ENCODE measurements around the gene ZEB2. TPM values are rescaled to one million over a fixed set of nuclear protein-coding genes. Genes with fewer than 3 reads are reported as not detected.

Gene ZEB2
- total RNA-seq, 1 donor from 2014 or later: 121 TPM

DNA sequence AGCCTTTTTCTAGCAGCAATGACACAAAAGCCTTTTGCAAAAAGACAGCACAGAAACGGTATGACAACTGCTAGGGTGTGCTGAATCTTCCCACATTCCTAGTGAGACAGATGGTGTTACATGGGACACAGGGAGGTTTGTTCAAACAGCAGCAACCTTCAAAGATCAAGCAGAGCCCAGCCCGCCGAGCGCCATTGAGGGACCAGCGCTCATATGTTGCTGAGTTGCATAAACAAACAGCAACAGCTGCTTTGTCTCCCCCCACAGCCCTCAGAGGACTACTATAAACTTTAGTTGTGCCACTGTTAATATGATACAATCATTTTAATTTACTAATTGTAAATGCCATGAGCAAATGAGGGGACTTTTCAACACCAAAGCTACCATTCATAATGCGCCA is 117.7 kb downstream of the ZEB2 start:
- Mint-ChIP-seq H3K4me3 (ENCODE audit: unreplicated experiment) (peak overlapping the region; percentile 62), H3K4me1 (ENCODE audit: low read depth, unreplicated experiment) (peaks cover 53% of the 10 kb centered on the region), H3K27ac (ENCODE audit: unreplicated experiment) (peak overlapping the region; percentile 93), H3K36me3 (ENCODE audit: unreplicated experiment) (peaks cover 15% of the 10 kb centered on the region), H3K27me3 (ENCODE audit: unreplicated experiment) (peaks cover 14% of the 10 kb centered on the region), H3K9me3 (ENCODE audit: unreplicated experiment) (peaks cover 21% of the 10 kb centered on the region)
- DNase-seq: peak; percentile 63
- TF ChIP-seq, protein P1, sequence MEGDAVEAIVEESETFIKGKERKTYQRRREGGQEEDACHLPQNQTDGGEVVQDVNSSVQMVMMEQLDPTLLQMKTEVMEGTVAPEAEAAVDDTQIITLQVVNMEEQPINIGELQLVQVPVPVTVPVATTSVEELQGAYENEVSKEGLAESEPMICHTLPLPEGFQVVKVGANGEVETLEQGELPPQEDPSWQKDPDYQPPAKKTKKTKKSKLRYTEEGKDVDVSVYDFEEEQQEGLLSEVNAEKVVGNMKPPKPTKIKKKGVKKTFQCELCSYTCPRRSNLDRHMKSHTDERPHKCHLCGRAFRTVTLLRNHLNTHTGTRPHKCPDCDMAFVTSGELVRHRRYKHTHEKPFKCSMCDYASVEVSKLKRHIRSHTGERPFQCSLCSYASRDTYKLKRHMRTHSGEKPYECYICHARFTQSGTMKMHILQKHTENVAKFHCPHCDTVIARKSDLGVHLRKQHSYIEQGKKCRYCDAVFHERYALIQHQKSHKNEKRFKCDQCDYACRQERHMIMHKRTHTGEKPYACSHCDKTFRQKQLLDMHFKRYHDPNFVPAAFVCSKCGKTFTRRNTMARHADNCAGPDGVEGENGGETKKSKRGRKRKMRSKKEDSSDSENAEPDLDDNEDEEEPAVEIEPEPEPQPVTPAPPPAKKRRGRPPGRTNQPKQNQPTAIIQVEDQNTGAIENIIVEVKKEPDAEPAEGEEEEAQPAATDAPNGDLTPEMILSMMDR (IDR thresholded peaks at IDR 0.05; ENCODE audit: partially characterized antibody, unreplicated experiment): no peak

DNA sequence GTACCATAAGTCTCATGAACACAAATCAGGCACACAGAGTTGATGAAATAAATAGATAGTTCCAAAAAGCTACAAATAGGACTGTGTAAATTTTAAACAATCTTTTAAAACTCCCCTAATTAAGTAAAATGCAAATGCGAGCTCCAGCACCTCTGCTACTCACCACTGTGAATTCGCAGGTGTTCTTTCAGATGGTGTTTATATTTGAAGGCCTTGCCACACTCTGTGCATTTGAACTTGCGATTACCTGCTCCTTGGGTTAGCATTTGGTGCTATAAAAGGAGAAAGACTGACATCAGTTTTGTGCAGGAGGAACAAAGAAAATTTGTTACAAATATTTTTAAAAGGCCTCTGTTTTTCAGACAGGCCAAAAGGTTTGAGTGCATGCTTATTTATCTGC is 118.9 kb downstream of the ZEB2 start:
- TF ChIP-seq, protein P1 (IDR thresholded peaks at IDR 0.05; ENCODE audit: partially characterized antibody, unreplicated experiment): no peak
- Mint-ChIP-seq H3K4me3 (ENCODE audit: unreplicated experiment) (peak overlapping the region; percentile 62), H3K27me3 (ENCODE audit: unreplicated experiment) (peaks cover 14% of the 10 kb centered on the region), H3K27ac (ENCODE audit: unreplicated experiment) (peak overlapping the region; percentile 93), H3K9me3 (ENCODE audit: unreplicated experiment) (peaks cover 21% of the 10 kb centered on the region), H3K4me1 (ENCODE audit: low read depth, unreplicated experiment) (peaks cover 49% of the 10 kb centered on the region), H3K36me3 (ENCODE audit: unreplicated experiment) (peaks cover 15% of the 10 kb centered on the region)
- DNase-seq: no peak

DNA sequence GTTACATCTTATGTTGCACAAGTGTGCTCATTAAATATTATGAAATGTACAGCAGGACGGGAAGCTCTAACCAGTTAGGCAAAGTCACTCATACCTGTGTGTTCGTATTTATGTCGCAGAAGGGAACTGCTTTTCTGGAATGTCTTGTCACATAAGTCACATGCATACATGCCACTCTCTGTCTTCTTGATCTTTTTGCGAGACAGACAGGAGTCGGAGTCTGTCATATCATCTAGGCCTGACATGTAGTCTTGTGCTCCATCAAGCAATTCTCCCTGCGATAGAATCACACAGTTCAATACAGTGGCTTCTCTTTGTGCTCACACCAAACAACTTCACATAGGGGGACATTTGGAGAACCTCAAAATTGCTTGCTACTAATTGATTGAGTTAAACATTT is 123.6 kb downstream of the ZEB2 start:
- DNase-seq: no peak
- peaks cover 2% of the 10 kb centered on the region for H3K9me3 Mint-ChIP-seq (ENCODE audit: unreplicated experiment)
- H3K36me3 Mint-ChIP-seq (ENCODE audit: unreplicated experiment): peaks cover 18% of the 10 kb centered on the region
- H3K4me1 Mint-ChIP-seq (ENCODE audit: low read depth, unreplicated experiment): peaks cover 17% of the 10 kb centered on the region
- no peak overlapping the region for H3K4me3 Mint-ChIP-seq (ENCODE audit: unreplicated experiment)
- H3K27ac Mint-ChIP-seq (ENCODE audit: unreplicated experiment): no peak overlapping the region
- H3K27me3 Mint-ChIP-seq (ENCODE audit: unreplicated experiment): peaks cover 2% of the 10 kb centered on the region
- TF ChIP-seq, protein P1 (IDR thresholded peaks at IDR 0.05; ENCODE audit: partially characterized antibody, unreplicated experiment): no peak

DNA sequence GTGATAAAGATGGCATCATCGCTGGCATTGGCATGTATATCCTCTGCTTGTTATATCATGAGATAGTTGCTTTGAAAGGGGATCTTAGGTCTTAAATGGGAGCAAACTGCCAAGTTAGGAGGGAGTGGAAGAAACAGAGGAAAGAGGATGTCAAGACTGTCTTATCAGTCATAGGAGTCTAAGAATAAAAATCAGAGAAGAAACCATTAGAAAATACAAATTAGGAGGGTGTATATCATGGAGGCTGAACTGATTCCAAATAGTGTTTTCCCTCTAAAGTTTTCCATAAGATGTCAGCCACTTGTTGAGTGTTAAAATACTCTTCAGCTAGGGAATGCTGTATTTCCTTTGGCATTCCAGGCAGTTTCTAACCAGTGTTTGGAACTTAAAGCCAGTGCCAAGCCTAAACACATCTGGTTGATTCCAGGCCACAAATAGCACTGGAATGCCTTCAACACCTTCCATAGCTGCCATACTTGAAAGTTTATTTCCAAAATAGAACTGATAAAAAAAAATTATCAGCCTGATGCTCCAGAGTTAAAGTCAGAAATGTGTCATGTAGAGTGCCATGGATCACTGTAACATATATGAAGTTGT is 129.4 kb downstream of the ZEB2 start:
- TF ChIP-seq, protein P1 (IDR thresholded peaks at IDR 0.05; ENCODE audit: partially characterized antibody, unreplicated experiment): no peak
- H3K4me1 Mint-ChIP-seq (ENCODE audit: low read depth, unreplicated experiment): no peaks in the 10 kb centered on the region
- H3K36me3 Mint-ChIP-seq (ENCODE audit: unreplicated experiment): peaks cover 4% of the 10 kb centered on the region
- H3K4me3 Mint-ChIP-seq (ENCODE audit: unreplicated experiment): no peak overlapping the region
- H3K27ac Mint-ChIP-seq (ENCODE audit: unreplicated experiment): no peak overlapping the region
- H3K27me3 Mint-ChIP-seq (ENCODE audit: unreplicated experiment): no peaks in the 10 kb centered on the region
- H3K9me3 Mint-ChIP-seq (ENCODE audit: unreplicated experiment): peaks cover 2% of the 10 kb centered on the region
- no peak for DNase-seq

DNA sequence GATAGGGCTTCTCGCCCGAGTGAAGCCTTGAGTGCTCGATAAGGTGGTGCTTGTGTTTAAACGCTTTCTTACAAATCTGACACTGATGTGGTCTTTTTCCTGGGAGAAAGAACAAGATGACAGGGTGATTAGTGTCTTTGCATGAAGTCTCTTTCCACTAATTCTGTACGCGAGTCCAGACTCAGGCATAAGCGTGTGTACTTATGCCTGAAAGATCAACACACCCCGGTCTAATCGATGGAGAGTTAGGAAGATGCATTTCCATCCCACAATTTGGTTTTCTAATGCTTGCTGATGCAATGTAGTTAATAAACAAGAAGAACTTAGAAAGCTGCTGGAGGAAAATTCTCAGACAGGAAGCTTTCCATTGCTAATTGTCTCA is 130.0 kb downstream of the ZEB2 start:
- DNase-seq: no peak
- no peak overlapping the region for H3K27ac Mint-ChIP-seq (ENCODE audit: unreplicated experiment)
- H3K27me3 Mint-ChIP-seq (ENCODE audit: unreplicated experiment): no peaks in the 10 kb centered on the region
- TF ChIP-seq, protein P1 (IDR thresholded peaks at IDR 0.05; ENCODE audit: partially characterized antibody, unreplicated experiment): no peak
- H3K9me3 Mint-ChIP-seq (ENCODE audit: unreplicated experiment): peaks cover 2% of the 10 kb centered on the region
- peaks cover 4% of the 10 kb centered on the region for H3K36me3 Mint-ChIP-seq (ENCODE audit: unreplicated experiment)
- H3K4me1 Mint-ChIP-seq (ENCODE audit: low read depth, unreplicated experiment): no peaks in the 10 kb centered on the region
- no peak overlapping the region for H3K4me3 Mint-ChIP-seq (ENCODE audit: unreplicated experiment)
